A549 treated with GW870086 at 1 μM for 4 hours (cell line): ENCODE data around the gene MREG. TPM values are rescaled to one million over a fixed set of nuclear protein-coding genes. Genes with fewer than 3 reads are reported as not detected.

Experiments
- total RNA-seq: library from RNA; stranded (reverse); fragments of 200-300 nt; extraction: Qiagen RNA extraction; gene quantifications from 5 replicates; pipeline ENCODE4 v1.2.3, GENCODE V29; 2022; ENCODE audit warnings: low read depth

Gene MREG, protein sequence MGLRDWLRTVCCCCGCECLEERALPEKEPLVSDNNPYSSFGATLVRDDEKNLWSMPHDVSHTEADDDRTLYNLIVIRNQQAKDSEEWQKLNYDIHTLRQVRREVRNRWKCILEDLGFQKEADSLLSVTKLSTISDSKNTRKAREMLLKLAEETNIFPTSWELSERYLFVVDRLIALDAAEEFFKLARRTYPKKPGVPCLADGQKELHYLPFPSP
- total RNA-seq, result 4.9 to 5.8 TPM (median 5.3 TPM) in 5 replicates

DNA sequence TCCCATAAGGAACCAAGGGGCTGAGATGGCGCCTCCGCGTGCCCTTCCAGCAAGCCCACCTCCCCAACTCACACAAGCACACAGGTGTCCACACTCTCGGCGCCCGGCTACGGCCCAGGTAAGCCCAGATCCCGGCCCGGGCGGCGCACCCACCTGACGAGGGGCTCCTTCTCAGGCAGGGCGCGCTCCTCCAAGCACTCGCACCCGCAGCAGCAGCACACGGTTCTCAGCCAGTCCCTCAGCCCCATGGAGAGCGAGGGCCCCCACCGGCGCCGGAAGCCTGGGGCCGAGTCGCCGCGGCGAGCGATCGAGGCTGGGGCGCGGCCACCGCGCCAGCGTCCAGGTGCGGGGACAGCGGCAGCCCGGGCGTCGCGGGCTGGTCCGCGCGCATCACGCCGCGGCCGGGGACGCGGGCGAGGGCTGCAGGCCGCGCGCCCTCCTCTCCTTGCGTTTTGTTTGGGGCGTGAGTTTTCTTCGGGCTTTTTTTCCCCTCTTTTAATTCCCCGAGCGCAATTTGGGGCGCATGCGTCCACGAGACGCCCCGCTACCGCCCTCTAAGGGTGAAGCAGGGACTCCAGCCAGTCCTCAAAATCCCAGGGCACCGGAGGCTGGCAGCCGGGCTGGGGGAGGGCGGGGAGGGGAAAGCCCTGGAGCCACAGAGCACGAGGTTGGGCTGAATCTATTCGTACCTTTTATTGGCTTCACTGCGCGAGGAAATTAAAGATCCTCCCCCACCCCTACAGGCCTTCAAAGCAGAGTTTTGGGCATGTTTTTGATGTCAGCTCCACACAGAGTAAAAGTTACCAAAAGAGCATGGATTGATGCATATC, at the start of gene MREG:
MREG (minus strand) TSS at position 472 of the 830 bp plus-strand sequence; CDS start at position 248, 224 bp downstream.

Other genes with a start within 250 kb of the MREG start
- 13.7 to 17.2 TPM (median 15.7 TPM) in 5 replicates for gene PECR, start 68.3 kb upstream of the MREG start, total RNA-seq
- gene TMEM169, start 68.4 kb upstream of the MREG start, total RNA-seq, result 0.31 to 0.64 TPM (median 0.42 TPM) in 5 replicates
- 164 to 202 TPM (median 183 TPM) in 5 replicates for gene XRCC5, start 95.8 kb upstream of the MREG start, total RNA-seq